Motor neuron (in vitro differentiated cells): Measurements from ENCODE around the gene CHD6. TPM values are rescaled to one million over a fixed set of nuclear protein-coding genes. Genes with fewer than 3 reads are reported as not detected.
A peak's percentile ranks its signal among the peaks of the same experiment; 100 is the strongest.

Source experiments
- ATAC-seq, 8 experiments: fragments of 200-7000 bp; cut with Tn5 transposase; replicated peaks in 6 of 8; 2 replicates each; pipeline ENCODE4 v1.8.0; 2021; ENCODE audit warnings: mild to moderate bottlenecking in 8 of 8, moderate library complexity in 8 of 8
- H3K27ac ChIP-seq, 2 donors: fragments of 250-450 bp; sonication (Bioruptor Pico); 2 replicates each; pipeline ENCODE4 v1.9.0; 2021; ENCODE audit warnings: antibody characterized with exemption in 2 of 2, mild to moderate bottlenecking in 2 of 2, moderate library complexity in 1 of 2
- H3K4me1 ChIP-seq, 2 donors: fragments of 250-450 bp; sonication (Bioruptor Pico); replicated peaks in 1 of 2; 2 replicates each; pipeline ENCODE4 v1.6.1; 2021; ENCODE audit warnings: antibody characterized with exemption in 2 of 2, mild to moderate bottlenecking in 2 of 2, moderate library complexity in 1 of 2
- H3K4me3 ChIP-seq, 5 donors: fragments of 250-450 bp; sonication (Bioruptor Pico); 2 replicates each; pipeline ENCODE4 v1.9.0; 2021; ENCODE audit warnings: antibody characterized with exemption in 5 of 5, mild to moderate bottlenecking in 5 of 5, moderate library complexity in 4 of 5
- WGBS, 10 experiments: fragments of 450-650 bp; shearing (Covaris generic); methylation state at CpG; one replicate each; pipeline ENCODE4 v1.0.0; 2022; 5-methylcytosine and 5-hydroxymethylcytosine counted together
- in situ Hi-C, 9 experiments: fragments of 400-800 bp; cut with MboI; loops; one replicate each; pipeline ENCODE4 v1.15.0; 2021; ENCODE audit warnings: low sequenced_read_pairs in 9 of 9, low pct_unique_long_range_greater_than_20kb in 2 of 9; ENCODE audit not compliant: unreplicated experiment in 9 of 9
- total RNA-seq, 8 experiments: library from RNA; unstranded; fragments of 300-600 nt; gene quantifications; 2 replicates each; pipeline versions ENCODE4 v1.2.3 to v1.2.4, GENCODE V29; 2022

CHD6 gene
- total RNA-seq, 8 experiments from 2014 or later = 19.4 to 59.2 (median 37.5) TPM

- in situ Hi-C loops = no loop called here
- no peak overlapping the region for H3K4me3 ChIP-seq
- H3K4me1 ChIP-seq = peaks cover 0 to 5% of the 10 kb centered on the region in 2 donors
- WGBS, 10 experiments = 0 to 60% (median 33%) methylated on average over 1 to 2 of the region's 2 CpGs
- no peak overlapping the region for H3K27ac ChIP-seq
- no peak for ATAC-seq
Observed at GRCh38 chr20:41639630-41640029, 21.5 kb upstream of the CHD6 start.

GRCh38 chr20:41638456-41638855 is 20.3 kb upstream of the CHD6 start:
- in situ Hi-C loops = no loop called here
- no peak overlapping the region for H3K4me3 ChIP-seq
- 0 to 100% (median 83%) methylated on average over 1 of the region's 1 CpG; no CpG with 5 or more reads in 3 of the 10 experiments for WGBS, 10 experiments
- no peak for ATAC-seq
- no peak overlapping the region for H3K27ac ChIP-seq
- H3K4me1 ChIP-seq = peaks cover 0 to 2% of the 10 kb centered on the region in 2 donors

GRCh38 chr20:41635158-41635557 is 17.0 kb upstream of the CHD6 start:
- in situ Hi-C loops = no loop called here
- Histone ChIP-seq H3K27ac (no peak overlapping the region), H3K4me1 (no peaks in the 10 kb centered on the region), H3K4me3 (no peak overlapping the region)
- ATAC-seq = no peak

- in situ Hi-C loops = no loop called here
- no peak overlapping the region for H3K27ac ChIP-seq
- ATAC-seq = peak in 2 of 8 experiments; percentile 26 to 53
- no peak overlapping the region for H3K4me3 ChIP-seq
- no peaks in the 10 kb centered on the region for H3K4me1 ChIP-seq
- WGBS, 10 experiments = 17 to 100% (median 66%) methylated on average over 1 to 2 of the region's 2 CpGs; no CpG with 5 or more reads in 2 of the 10 experiments
Observed at GRCh38 chr20:41632896-41633295, 14.7 kb upstream of the CHD6 start.

GRCh38 chr20:41631826-41632225 is 13.6 kb upstream of the CHD6 start:
- Histone ChIP-seq H3K4me1 (no peaks in the 10 kb centered on the region), H3K4me3 (no peak overlapping the region), H3K27ac (no peak overlapping the region)
- ATAC-seq = peak in 2 of 8 experiments; percentile 56 to 60
- 0 to 100% (median 37%) methylated on average over 1 to 3 of the region's 4 CpGs; no CpG with 5 or more reads in 2 of the 10 experiments for WGBS, 10 experiments
- in situ Hi-C loops = no loop called here

GRCh38 chr20:41630846-41631245 is 12.7 kb upstream of the CHD6 start:
- WGBS, 10 experiments = 89% methylated on average over 1 of the region's 1 CpG; no CpG with 5 or more reads in 9 of the 10 experiments
- Histone ChIP-seq H3K4me1 (no peaks in the 10 kb centered on the region), H3K27ac (no peak overlapping the region), H3K4me3 (no peak overlapping the region)
- no peak for ATAC-seq
- in situ Hi-C loops = no loop called here

- in situ Hi-C loops = no loop called here
- Histone ChIP-seq H3K27ac (no peak overlapping the region), H3K4me3 (no peak overlapping the region), H3K4me1 (no peaks in the 10 kb centered on the region)
- no peak for ATAC-seq
- 48 to 100% (median 82%) methylated on average over 1 to 5 of the region's 5 CpGs; no CpG with 5 or more reads in 3 of the 10 experiments for WGBS, 10 experiments
Observed at GRCh38 chr20:41627611-41628244, 9.6 kb upstream of the CHD6 start.

GRCh38 chr20:41627001-41627495 is 8.9 kb upstream of the CHD6 start:
- in situ Hi-C loops = no loop called here
- ATAC-seq = no peak
- H3K4me3 ChIP-seq = no peak overlapping the region
- H3K27ac ChIP-seq = no peak overlapping the region
- 11 to 100% (median 80%) methylated on average over 1 of the region's 1 CpG; no CpG with 5 or more reads in 1 of the 10 experiments for WGBS, 10 experiments
- H3K4me1 ChIP-seq = no peaks in the 10 kb centered on the region

GRCh38 chr20:41623625-41624375 is 5.6 kb upstream of the CHD6 start:
- Histone ChIP-seq H3K4me1 (no peaks in the 10 kb centered on the region), H3K27ac (no peak overlapping the region), H3K4me3 (no peak overlapping the region)
- in situ Hi-C loops = no loop called here
- ATAC-seq = no peak
- WGBS, 10 experiments = 0 to 100% (median 42%) methylated on average over 1 to 2 of the region's 2 CpGs; no CpG with 5 or more reads in 1 of the 10 experiments

- Histone ChIP-seq H3K27ac (no peak overlapping the region), H3K4me1 (no peaks in the 10 kb centered on the region), H3K4me3 (no peak overlapping the region)
- no peak for ATAC-seq
- in situ Hi-C loops = no loop called here
Observed at GRCh38 chr20:41622584-41622983, 4.4 kb upstream of the CHD6 start.

- H3K27ac ChIP-seq = no peak overlapping the region
- WGBS, 10 experiments = 0 to 70% (median 51%) methylated on average over 1 to 2 of the region's 2 CpGs; no CpG with 5 or more reads in 2 of the 10 experiments
- no peak for ATAC-seq
- no peak overlapping the region for H3K4me3 ChIP-seq
- H3K4me1 ChIP-seq = peaks cover under 1 to 2% of the 10 kb centered on the region in 2 donors
- in situ Hi-C loops = no loop called here
Observed at GRCh38 chr20:41621971-41622370, 3.8 kb upstream of the CHD6 start.

- in situ Hi-C loops = no loop called here
- peaks cover 4 to 7% of the 10 kb centered on the region in 2 donors for H3K4me1 ChIP-seq
- H3K27ac ChIP-seq = no peak overlapping the region
- no peak for ATAC-seq
- 17 to 86% methylated on average over 1 of the region's 1 CpG; no CpG with 5 or more reads in 8 of the 10 experiments for WGBS, 10 experiments
- H3K4me3 ChIP-seq = no peak overlapping the region
Observed at GRCh38 chr20:41621421-41621820, 3.2 kb upstream of the CHD6 start.

GRCh38 chr20:41619360-41620100 is 1.4 kb upstream of the CHD6 start:
- H3K27ac ChIP-seq = no peak overlapping the region
- in situ Hi-C loops = no loop called here
- ATAC-seq = no peak
- peak overlapping the region in 2 of 5 donors; percentile 88 to 98 for H3K4me3 ChIP-seq
- 0 to 100% (median 60%) methylated on average over 1 to 4 of the region's 5 CpGs; no CpG with 5 or more reads in 1 of the 10 experiments for WGBS, 10 experiments
- peaks cover 4 to 9% of the 10 kb centered on the region in 2 donors for H3K4me1 ChIP-seq
